Small intestine (tissue), 7 donors: ENCODE results near the gene VPS4B. TPM values are rescaled to one million over a fixed set of nuclear protein-coding genes. Genes with fewer than 3 reads are reported as not detected.
A peak's percentile ranks its signal among the peaks of the same experiment; 100 is the strongest.
"Not testable (repeated sequence)": the region's sequence is repeated elsewhere in the genome, so short reads cannot be mapped to it uniquely, and the experiment has no call there.

Source experiments
- DNase-seq, 2 donors: peaks; one replicate each; pipeline versions ENCODE4 v3.0.0 to v3.0.0-alpha.2; 2013
- FAIRE-seq: peaks from 2 replicates; lab custom pipeline; 2012; peaks lifted over from hg19 to GRCh38; lab: Jason Lieb, UNC
- H3K27ac ChIP-seq, 3 donors: one replicate each; pipeline ENCODE4 v1.5.1; 2013; ENCODE audit warnings: low read length in 2 of 3, mild to moderate bottlenecking in 2 of 3, control low read depth in 1 of 3, inconsistent platforms in 1 of 3, low read depth in 1 of 3, moderate library complexity in 1 of 3
- H3K27me3 ChIP-seq, 3 donors: one replicate each; pipeline ENCODE4 v1.6.1; 2013; ENCODE audit warnings: low read length in 3 of 3, inconsistent platforms in 1 of 3; ENCODE audit not compliant: control insufficient read depth in 3 of 3, insufficient read depth in 3 of 3
- H3K36me3 ChIP-seq, 3 donors: one replicate each; pipeline ENCODE4 v1.6.1; 2013; ENCODE audit warnings: low read length in 3 of 3, inconsistent platforms in 1 of 3, low read depth in 1 of 3, mild to moderate bottlenecking in 1 of 3, moderate library complexity in 1 of 3; ENCODE audit not compliant: control insufficient read depth in 3 of 3, insufficient read depth in 2 of 3
- H3K4me1 ChIP-seq, 3 donors: one replicate each; pipeline ENCODE4 v1.6.1; 2013; ENCODE audit warnings: low read length in 2 of 3, inconsistent platforms in 1 of 3, low read depth in 1 of 3, mild to moderate bottlenecking in 1 of 3, moderate library complexity in 1 of 3; ENCODE audit not compliant: control insufficient read depth in 3 of 3, insufficient read depth in 2 of 3
- H3K4me3 ChIP-seq, 3 donors: one replicate each; pipeline ENCODE4 v1.5.1; 2013; ENCODE audit warnings: low read length in 3 of 3, control low read depth in 1 of 3, inconsistent platforms in 1 of 3, low read depth in 1 of 3, mild to moderate bottlenecking in 1 of 3, moderate library complexity in 1 of 3
- H3K9me3 ChIP-seq, 2 donors: one replicate each; pipeline ENCODE4 v1.6.1; 2013; ENCODE audit warnings: low read depth in 1 of 2, low read length in 1 of 2; ENCODE audit not compliant: control insufficient read depth in 2 of 2, insufficient read depth in 1 of 2
- WGBS, 3 donors: extraction: QIAGEN DNeasy Blood & Tissue Kit; methylation state at CpG; one replicate each; pipeline ENCODE4 v1.1.7; 2013; 5-methylcytosine and 5-hydroxymethylcytosine counted together
- polyA plus RNA-seq, 4 donors: library from polyadenylated mRNA; stranded (reverse) in 3 of 4; unstranded in 1 of 4; fragments of 200-250 nt in 3 of 4; fragments of 120-200 nt in 1 of 4; gene quantifications; one replicate each; pipeline versions ENCODE4 v1.2.1 to v1.2.3, GENCODE V29; 2013
- donor health status: healthy with polysubstance abuse.
- donor health status: control.
- donor health status: control.
- donor health status: Bipolar disorder and iron deficiency.
- donor health status: healthy.

VPS4B gene
- polyA plus RNA-seq, 4 donors = 27.2 to 61.7 (median 33.7) TPM

- 7 to 62% (median 39%) methylated on average over 6 of the region's 6 CpGs for WGBS, 3 donors
- H3K36me3 ChIP-seq = no peaks in the 10 kb centered on the region
- no peaks in the 10 kb centered on the region for H3K27me3 ChIP-seq
- no peaks in the 10 kb centered on the region for H3K9me3 ChIP-seq
- H3K4me1 ChIP-seq = peaks cover 4 to 19% (median 8%) of the 10 kb centered on the region in 3 donors
- peak in 1 of 2 donors; percentile 86 for DNase-seq
- no peak for FAIRE-seq
- no peak overlapping the region for H3K27ac ChIP-seq
- H3K4me3 ChIP-seq = no peak overlapping the region
Observed at GRCh38 chr18:63457977-63458376, 35.7 kb upstream of the VPS4B start.

GRCh38 chr18:63454497-63454896, 32.2 kb upstream of the VPS4B start:
- no peak overlapping the region for H3K27ac ChIP-seq
- WGBS, 3 donors = 27 to 62% (median 44%) methylated on average over 8 of the region's 8 CpGs
- DNase-seq (peak in 1 of 2 donors; percentile 52), FAIRE-seq (no peak)
- peaks cover 0 to 2% of the 10 kb centered on the region in 2 donors for H3K9me3 ChIP-seq
- peaks cover 4 to 36% (median 8%) of the 10 kb centered on the region in 3 donors for H3K4me1 ChIP-seq
- no peaks in the 10 kb centered on the region for H3K27me3 ChIP-seq
- H3K36me3 ChIP-seq = no peaks in the 10 kb centered on the region
- no peak overlapping the region for H3K4me3 ChIP-seq

- not testable (repeated sequence) for H3K4me3 ChIP-seq, FAIRE-seq, H3K9me3 ChIP-seq, H3K36me3 ChIP-seq, H3K27me3 ChIP-seq
- DNase-seq = peak in 1 of 2 donors; percentile 51
- Histone ChIP-seq H3K4me1 (peaks cover 4 to 36% (median 8%) of the 10 kb centered on the region in 3 donors), H3K27ac (peak overlapping the region in 2 of 3 donors; percentile 65 to 66)
- whole genome bisulfite sequencing, 3 donors = 26 to 70% (median 39%) methylated on average over 5 of the region's 5 CpGs
Observed at GRCh38 chr18:63452751-63453150, 30.5 kb upstream of the VPS4B start.

GRCh38 chr18:63451799-63452660, 29.8 kb upstream of the VPS4B start:
- no peak overlapping the region for H3K4me3 ChIP-seq
- peak overlapping the region in 2 of 3 donors; percentile 65 to 68 for H3K27ac ChIP-seq
- H3K9me3 ChIP-seq = peaks cover 0 to 2% of the 10 kb centered on the region in 2 donors
- peaks cover 4 to 36% (median 8%) of the 10 kb centered on the region in 3 donors for H3K4me1 ChIP-seq
- no peaks in the 10 kb centered on the region for H3K27me3 ChIP-seq
- peak; percentile 69 to 85 for DNase-seq
- H3K36me3 ChIP-seq = no peaks in the 10 kb centered on the region
- WGBS, 3 donors = 10 to 37% (median 34%) methylated on average over 9 of the region's 9 CpGs
- FAIRE-seq = no peak

- no peak for FAIRE-seq
- H3K4me3 ChIP-seq = no peak overlapping the region
- 82 to 86% (median 82%) methylated on average over 4 of the region's 4 CpGs for WGBS, 3 donors
- peaks cover 0 to 2% of the 10 kb centered on the region in 2 donors for H3K9me3 ChIP-seq
- no peak for DNase-seq
- peaks cover 0 to 30% (median 8%) of the 10 kb centered on the region in 3 donors for H3K4me1 ChIP-seq
- no peaks in the 10 kb centered on the region for H3K27me3 ChIP-seq
- no peaks in the 10 kb centered on the region for H3K36me3 ChIP-seq
- no peak overlapping the region for H3K27ac ChIP-seq
Observed at GRCh38 chr18:63449426-63449825, 27.1 kb upstream of the VPS4B start.

- Histone ChIP-seq H3K4me1 (peaks cover 0 to 8% (median 0%) of the 10 kb centered on the region in 3 donors), H3K36me3 (no peaks in the 10 kb centered on the region), H3K9me3 (peaks cover 0 to 2% of the 10 kb centered on the region in 2 donors), H3K27ac (peak overlapping the region in 2 of 3 donors; percentile 6 to 12), H3K4me3 (no peak overlapping the region), H3K27me3 (no peaks in the 10 kb centered on the region)
- 14 to 60% (median 41%) methylated on average over 5 of the region's 5 CpGs for WGBS, 3 donors
- FAIRE-seq (no peak), DNase-seq (peak in 1 of 2 donors; percentile 91)
Observed at GRCh38 chr18:63447066-63447465, 24.8 kb upstream of the VPS4B start.

GRCh38 chr18:63446266-63446665, 24.0 kb upstream of the VPS4B start:
- DNase-seq = no peak
- Histone ChIP-seq H3K9me3 (peaks cover 0 to 2% of the 10 kb centered on the region in 2 donors), H3K4me1 (peaks cover 0 to under 1% (median 0%) of the 10 kb centered on the region in 3 donors), H3K36me3 (no peaks in the 10 kb centered on the region), H3K27ac (no peak overlapping the region), H3K4me3 (no peak overlapping the region), H3K27me3 (no peaks in the 10 kb centered on the region)
- 80 to 90% (median 86%) methylated on average over 3 of the region's 3 CpGs for WGBS, 3 donors
- no peak for FAIRE-seq

- Histone ChIP-seq H3K36me3 (no peaks in the 10 kb centered on the region), H3K27ac (no peak overlapping the region), H3K27me3 (no peaks in the 10 kb centered on the region), H3K4me3 (no peak overlapping the region), H3K9me3 (no peaks in the 10 kb centered on the region), H3K4me1 (no peaks in the 10 kb centered on the region)
- no peak for FAIRE-seq
- DNase-seq = no peak
- WGBS, 3 donors = 66 to 78% (median 68%) methylated on average over 2 of the region's 2 CpGs
Observed at GRCh38 chr18:63445037-63445436, 22.8 kb upstream of the VPS4B start.
